BJ (cell line): ENCODE results near the gene MRGPRX3. TPM values are rescaled to one million over a fixed set of nuclear protein-coding genes. Genes with fewer than 3 reads are reported as not detected.

Experiments
- CTCF ChIA-PET: fragments of 350-600 bp; formaldehyde crosslinking; extraction: SDS; loops from one replicate; lab custom pipeline; 2021; ENCODE audit warnings: antibody characterized with exemption, inconsistent platforms; lab: Yijun Ruan, JAX
- POLR2A ChIA-PET: fragments of 300-600 bp; sonication (Branson Sonifier 250); formaldehyde crosslinking; extraction: SDS; loops from one replicate; lab custom pipeline; 2021; ENCODE audit warnings: antibody characterized with exemption; lab: Charles Lee
- DNase-seq: peaks from one replicate; pipeline ENCODE4 v3.0.0-alpha.2; 2011; ENCODE audit warnings: low read depth
- H3K27me3 ChIP-seq: 2 replicates; pipeline ENCODE4 v1.6.0; 2011; ENCODE audit warnings: low read length; ENCODE audit not compliant: control insufficient read depth, insufficient read depth
- H3K36me3 ChIP-seq: 2 replicates; pipeline ENCODE4 v1.5.1; 2011; ENCODE audit warnings: low read length; ENCODE audit not compliant: control insufficient read depth, insufficient read depth
- H3K4me3 ChIP-seq: 2 replicates; pipeline ENCODE4 v1.5.1; 2011; ENCODE audit warnings: low read depth, mild to moderate bottlenecking, control low read depth, low read length
- CTCF ChIP-seq: IDR thresholded peaks from 2 replicates; pipeline ENCODE4 v1.5.1; 2011; ENCODE audit warnings: low read depth, mild to moderate bottlenecking, control low read depth, inconsistent platforms, low read length, moderate library complexity; ENCODE audit not compliant: insufficient read depth
- polyA plus RNA-seq: library from polyadenylated mRNA; depleted of rRNA; stranded (reverse); fragments of >200 nt; gene quantifications from 2 replicates; pipeline ENCODE4 v1.2.3, GENCODE V29; 2011

Gene MRGPRX3
- polyA plus RNA-seq, 1 experiment, result not detected

DNA sequence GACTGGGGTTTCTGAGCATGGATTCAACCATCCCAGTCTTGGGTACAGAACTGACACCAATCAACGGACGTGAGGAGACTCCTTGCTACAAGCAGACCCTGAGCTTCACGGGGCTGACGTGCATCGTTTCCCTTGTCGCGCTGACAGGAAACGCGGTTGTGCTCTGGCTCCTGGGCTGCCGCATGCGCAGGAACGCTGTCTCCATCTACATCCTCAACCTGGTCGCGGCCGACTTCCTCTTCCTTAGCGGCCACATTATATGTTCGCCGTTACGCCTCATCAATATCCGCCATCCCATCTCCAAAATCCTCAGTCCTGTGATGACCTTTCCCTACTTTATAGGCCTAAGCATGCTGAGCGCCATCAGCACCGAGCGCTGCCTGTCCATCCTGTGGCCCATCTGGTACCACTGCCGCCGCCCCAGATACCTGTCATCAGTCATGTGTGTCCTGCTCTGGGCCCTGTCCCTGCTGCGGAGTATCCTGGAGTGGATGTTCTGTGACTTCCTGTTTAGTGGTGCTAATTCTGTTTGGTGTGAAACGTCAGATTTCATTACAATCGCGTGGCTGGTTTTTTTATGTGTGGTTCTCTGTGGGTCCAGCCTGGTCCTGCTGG, 4.9 kb downstream of the MRGPRX3 start:
- Histone ChIP-seq H3K36me3 (no peaks in the 10 kb centered on the region), H3K27me3 (peaks cover 2% of the 10 kb centered on the region), H3K4me3 (no peak overlapping the region)
- ChIA-PET POLR2A (no interaction called here), CTCF (no interaction called here)
- TF ChIP-seq CTCF, result no peak
- no peak for DNase-seq

- ChIA-PET POLR2A (no interaction called here), CTCF (no interaction called here)
- H3K27me3 ChIP-seq, result peaks cover 2% of the 10 kb centered on the region
- H3K36me3 ChIP-seq, result no peaks in the 10 kb centered on the region
- no peak for TF ChIP-seq CTCF
- no peak overlapping the region for H3K4me3 ChIP-seq
- no peak for DNase-seq
Measured at GRCh38 chr11:18140145-18140544, 7.8 kb downstream of the MRGPRX3 start.

DNA sequence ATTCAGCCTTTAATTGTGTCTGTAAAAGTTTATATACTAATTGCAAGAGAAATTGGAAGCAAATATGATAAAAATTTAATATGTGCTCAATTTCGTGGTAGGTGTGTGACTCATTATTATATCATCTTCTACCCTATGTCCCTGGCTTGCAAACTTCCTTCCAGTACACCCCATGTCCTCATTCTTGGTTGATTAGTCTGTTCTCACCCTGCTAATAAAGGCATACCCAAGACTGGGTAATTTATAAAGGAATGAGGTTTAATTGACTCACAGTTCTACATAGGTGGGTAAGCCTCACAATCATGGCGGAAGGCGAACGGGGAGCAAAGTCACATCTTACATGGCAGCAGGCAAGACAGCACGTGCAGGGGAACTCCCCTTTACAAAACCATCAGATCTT, 11.9 kb downstream of the MRGPRX3 start:
- TF ChIP-seq CTCF, result no peak
- no peak overlapping the region for H3K4me3 ChIP-seq
- H3K36me3 ChIP-seq, result no peaks in the 10 kb centered on the region
- DNase-seq, result no peak
- H3K27me3 ChIP-seq, result peaks cover 1% of the 10 kb centered on the region
- ChIA-PET POLR2A (no interaction called here), CTCF (interaction anchor here (1.5 to 3.4 kb wide), 2 partner anchors 29 to 164 kb away, joined by 4 to 10 read pairs; no protein-coding TSS in a partner anchor)

- POLR2A ChIA-PET, result no interaction called here
- CTCF ChIA-PET, result interaction anchor here (1.5 to 3.4 kb wide), 2 partner anchors 30 to 165 kb away, joined by 4 to 10 read pairs; no protein-coding TSS in a partner anchor
- TF ChIP-seq CTCF, result 0 out of 2 replicates have a peak, but pooled peaks have one; percentile 20
- Histone ChIP-seq H3K27me3 (peaks cover 1% of the 10 kb centered on the region; the same call in 1 of the 2 replicates), H3K4me3 (no peak overlapping the region), H3K36me3 (no peaks in the 10 kb centered on the region)
- no peak for DNase-seq
Measured at GRCh38 chr11:18145025-18145424, 12.7 kb downstream of the MRGPRX3 start.

GRCh38 chr11:18145837-18146236, 13.5 kb downstream of the MRGPRX3 start:
- POLR2A ChIA-PET, result no interaction called here
- TF ChIP-seq CTCF, result no peak
- no peak overlapping the region for H3K4me3 ChIP-seq
- H3K27me3 ChIP-seq, result peaks cover 1% of the 10 kb centered on the region; the same call in 1 of the 2 replicates
- CTCF ChIA-PET, result interaction anchor here (1.2 to 3.4 kb wide), 3 partner anchors 25 to 165 kb away, joined by 4 to 10 read pairs (median 4); no protein-coding TSS in a partner anchor
- no peak for DNase-seq
- no peaks in the 10 kb centered on the region for H3K36me3 ChIP-seq
